ENCODE measurements around the gene FAM171A2.
"Not testable (repeated sequence)": the region's sequence is repeated elsewhere in the genome, so short reads cannot be mapped to it uniquely, and the experiment has no call there.

Gene FAM171A2

GRCh38 chr17:44345454-44346026, 18.1 kb downstream of the FAM171A2 start:
- peak overlapping the region; percentile 65 for H3K27ac ChIP-seq

GRCh38 chr17:44344939-44345453, 18.7 kb downstream of the FAM171A2 start, which contains the start of gene GRN:
TSS of gene GRN (plus strand) at chr17:44345302. CDS start at chr17:44349165, 3,863 bp downstream.
- TF ChIP-seq, protein P1, sequence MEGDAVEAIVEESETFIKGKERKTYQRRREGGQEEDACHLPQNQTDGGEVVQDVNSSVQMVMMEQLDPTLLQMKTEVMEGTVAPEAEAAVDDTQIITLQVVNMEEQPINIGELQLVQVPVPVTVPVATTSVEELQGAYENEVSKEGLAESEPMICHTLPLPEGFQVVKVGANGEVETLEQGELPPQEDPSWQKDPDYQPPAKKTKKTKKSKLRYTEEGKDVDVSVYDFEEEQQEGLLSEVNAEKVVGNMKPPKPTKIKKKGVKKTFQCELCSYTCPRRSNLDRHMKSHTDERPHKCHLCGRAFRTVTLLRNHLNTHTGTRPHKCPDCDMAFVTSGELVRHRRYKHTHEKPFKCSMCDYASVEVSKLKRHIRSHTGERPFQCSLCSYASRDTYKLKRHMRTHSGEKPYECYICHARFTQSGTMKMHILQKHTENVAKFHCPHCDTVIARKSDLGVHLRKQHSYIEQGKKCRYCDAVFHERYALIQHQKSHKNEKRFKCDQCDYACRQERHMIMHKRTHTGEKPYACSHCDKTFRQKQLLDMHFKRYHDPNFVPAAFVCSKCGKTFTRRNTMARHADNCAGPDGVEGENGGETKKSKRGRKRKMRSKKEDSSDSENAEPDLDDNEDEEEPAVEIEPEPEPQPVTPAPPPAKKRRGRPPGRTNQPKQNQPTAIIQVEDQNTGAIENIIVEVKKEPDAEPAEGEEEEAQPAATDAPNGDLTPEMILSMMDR (conservative IDR thresholded peaks at IDR 0.05) = no peak
- no peak for TF ChIP-seq ZFX (IDR thresholded peaks at IDR 0.05)

More at GRCh38 chr17:44345454-44346026, 18.1 kb downstream of the FAM171A2 start:
- TF ChIP-seq ZFX (IDR thresholded peaks at IDR 0.05) = no peak
- TF ChIP-seq, protein P1 (conservative IDR thresholded peaks at IDR 0.05) = no peak

GRCh38 chr17:44343510-44344209, 20.0 kb downstream of the FAM171A2 start:
- H3K27ac ChIP-seq = no peak overlapping the region
- TF ChIP-seq, protein P1 (conservative IDR thresholded peaks at IDR 0.05) = no peak
- TF ChIP-seq ZFX (IDR thresholded peaks at IDR 0.05) = no peak

More at GRCh38 chr17:44344939-44345453, 18.7 kb downstream of the FAM171A2 start, which contains the start of gene GRN:
- peak within 1 kb of the TSS; percentile 65 for H3K27ac ChIP-seq

DNA sequence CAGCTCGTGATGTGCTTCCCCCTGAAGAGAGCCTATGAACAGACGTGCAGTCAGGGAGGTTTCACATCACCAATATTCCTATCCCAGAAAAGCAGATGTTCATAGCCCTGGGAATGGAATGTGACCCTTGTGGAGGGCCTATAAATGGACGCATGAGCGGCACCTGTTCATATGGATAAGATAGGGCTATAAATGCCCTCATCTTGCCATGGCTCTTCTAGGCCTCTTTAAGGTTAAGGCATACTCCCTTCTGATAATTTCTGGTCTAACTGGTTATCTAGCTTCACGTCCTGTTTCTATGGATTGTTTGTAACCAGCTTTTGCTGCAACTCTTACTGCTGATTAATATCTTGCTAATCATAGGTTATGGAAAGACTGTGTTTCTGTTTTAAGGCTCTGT, 23.1 kb downstream of the FAM171A2 start:
- H3K27ac ChIP-seq = not testable (repeated sequence)

- H3K27ac ChIP-seq = no peak overlapping the region
- TF ChIP-seq ZFX (IDR thresholded peaks at IDR 0.05) = no peak
- TF ChIP-seq, protein P1 (conservative IDR thresholded peaks at IDR 0.05) = no peak
These were observed 25.0 kb downstream of the FAM171A2 start for GRCh38 chr17:44338702-44339101.

- H3K27ac ChIP-seq = no peak overlapping the region
- TF ChIP-seq ZFX (IDR thresholded peaks at IDR 0.05) = no peak
- TF ChIP-seq, protein P1 (conservative IDR thresholded peaks at IDR 0.05) = no peak
These were observed 27.7 kb downstream of the FAM171A2 start for GRCh38 chr17:44335968-44336367.

DNA sequence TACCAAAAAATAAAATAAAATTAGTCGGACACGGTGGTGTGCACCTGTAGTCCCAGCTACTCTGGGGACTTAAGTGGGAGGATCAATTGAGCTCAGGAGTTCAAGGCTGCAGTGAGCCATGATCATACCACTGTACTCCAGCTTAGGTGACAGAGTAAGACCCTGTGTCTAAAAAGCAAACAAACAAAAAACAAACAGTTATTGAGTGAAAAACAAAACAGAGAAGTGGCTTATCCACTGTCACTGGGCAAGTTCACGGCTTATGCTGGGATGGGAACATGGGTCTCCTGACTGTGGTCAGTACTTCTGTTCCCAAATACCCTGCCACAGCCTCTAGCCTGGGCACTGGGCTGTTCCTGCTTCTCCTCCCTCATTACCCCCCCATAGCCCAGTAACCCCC, 28.1 kb downstream of the FAM171A2 start:
- no peak for TF ChIP-seq ZFX (IDR thresholded peaks at IDR 0.05)
- TF ChIP-seq, protein P1 (conservative IDR thresholded peaks at IDR 0.05) = no peak
- no peak overlapping the region for H3K27ac ChIP-seq

All from C4-2B (cell line).